Mammary epithelial cell (primary cell): ENCODE results near the gene CAMTA1.

ENCODE experiments used
- CTCF ChIP-seq, 2 donors: IDR thresholded peaks in 1 of 2; conservative IDR thresholded peaks in 1 of 2; 2 replicates each; pipeline ENCODE4 v1.5.1; 2011 to 2012; ENCODE audit warnings: inconsistent platforms in 2 of 2, low read length in 2 of 2, mild to moderate bottlenecking in 2 of 2, control low read depth in 1 of 2, low read depth in 1 of 2; ENCODE audit not compliant: insufficient read depth in 1 of 2; ENCODE audit errors: extremely low read depth in 1 of 2
- EZH2 ChIP-seq: IDR thresholded peaks from 2 replicates; pipeline ENCODE4 v1.6.1; 2012; ENCODE audit warnings: low read length, inconsistent platforms, borderline replicate concordance

- TF ChIP-seq CTCF (conservative IDR thresholded peaks at IDR 0.05 in 1 of 2, IDR thresholded peaks at IDR 0.05 in 1 of 2; ENCODE audit: extremely low read depth in 1 of 2, insufficient read depth in 1 of 2, low read depth in 1 of 2, low read length in 2 of 2) = no peak
- no peak for TF ChIP-seq EZH2
Measured at GRCh38 chr1:6809461-6809860, 24.2 kb downstream of the CAMTA1 start.
